ENCODE data around the gene GJB6.

The GJB6 gene

GRCh38 chr13:20190076-20190475 is 42.0 kb downstream of the GJB6 start:
- in situ Hi-C loops (cut with MboI; ENCODE audit: low sequenced_read_pairs), result loop anchor here (25.0 kb wide), 2 partner anchors 172 to 747 kb away; no protein-coding TSS in a partner anchor

GRCh38 chr13:20188667-20189553 is 43.2 kb downstream of the GJB6 start:
- in situ Hi-C loops (cut with MboI; ENCODE audit: low sequenced_read_pairs), result loop anchor here (10.0 to 25.0 kb wide), 3 partner anchors 173 to 748 kb away; no protein-coding TSS in a partner anchor

- in situ Hi-C loops (cut with MboI; ENCODE audit: low sequenced_read_pairs), result loop anchor here (10.0 to 25.0 kb wide), 3 partner anchors 176 to 751 kb away; no protein-coding TSS in a partner anchor
Observed at GRCh38 chr13:20186771-20187170, 45.3 kb downstream of the GJB6 start.

- in situ Hi-C loops (cut with MboI; ENCODE audit: low sequenced_read_pairs), result loop anchor here (10.0 to 25.0 kb wide), 3 partner anchors 177 to 752 kb away; no protein-coding TSS in a partner anchor
Observed at GRCh38 chr13:20185366-20186056, 46.6 kb downstream of the GJB6 start.

- in situ Hi-C loops (cut with MboI; ENCODE audit: low sequenced_read_pairs), result loop anchor here (10.0 to 25.0 kb wide), 3 partner anchors 180 to 755 kb away; no protein-coding TSS in a partner anchor
Observed at GRCh38 chr13:20182231-20182846, 49.8 kb downstream of the GJB6 start.

GRCh38 chr13:20181188-20181587 is 50.9 kb downstream of the GJB6 start:
- in situ Hi-C loops (cut with MboI; ENCODE audit: low sequenced_read_pairs), result loop anchor here (10.0 to 25.0 kb wide), 3 partner anchors 181 to 756 kb away; no protein-coding TSS in a partner anchor

- in situ Hi-C loops (cut with MboI; ENCODE audit: low sequenced_read_pairs), result loop anchor here (25.0 kb wide), 2 partner anchors 184 to 759 kb away; no protein-coding TSS in a partner anchor
Observed at GRCh38 chr13:20178156-20178555, 54.0 kb downstream of the GJB6 start.

GRCh38 chr13:20177049-20177831 is 54.9 kb downstream of the GJB6 start:
- in situ Hi-C loops (cut with MboI; ENCODE audit: low sequenced_read_pairs), result loop anchor here (25.0 kb wide), 2 partner anchors 185 to 760 kb away; no protein-coding TSS in a partner anchor

GRCh38 chr13:20175907-20176652 is 56.0 kb downstream of the GJB6 start:
- in situ Hi-C loops (cut with MboI; ENCODE audit: low sequenced_read_pairs), result loop anchor here (25.0 kb wide), 2 partner anchors 186 to 761 kb away; no protein-coding TSS in a partner anchor

GRCh38 chr13:20175406-20175794 is 56.7 kb downstream of the GJB6 start:
- in situ Hi-C loops (cut with MboI; ENCODE audit: low sequenced_read_pairs), result loop anchor here (25.0 kb wide), 2 partner anchors 187 to 762 kb away; no protein-coding TSS in a partner anchor

- in situ Hi-C loops (cut with MboI; ENCODE audit: low sequenced_read_pairs), result loop anchor here (25.0 kb wide), 2 partner anchors 187 to 762 kb away; no protein-coding TSS in a partner anchor
Observed at GRCh38 chr13:20174656-20175405, 57.3 kb downstream of the GJB6 start.

GRCh38 chr13:20173116-20173746 is 58.9 kb downstream of the GJB6 start:
- in situ Hi-C loops (cut with MboI; ENCODE audit: low sequenced_read_pairs), result no loop called here

Data from HL-60/S4 treated with phorbol 12-myristate 13-acetate at 8.2 ng/mL for 4 days and 3 days (cell line).